ENCODE measurements around the gene UGGT1.

- TF ChIP-seq POLR2AphosphoS5 (IDR thresholded peaks at IDR 0.05) = no peak
- TF ChIP-seq CTCF (IDR thresholded peaks at IDR 0.05) = no peak
- TF ChIP-seq POLR2A (IDR thresholded peaks at IDR 0.05) = no peak
These were observed 32.9 kb upstream of the UGGT1 start for GRCh38 chr2:128058114-128058513.
